ENCODE data around the gene TMEM61. TPM values are rescaled to one million over a fixed set of nuclear protein-coding genes. Genes with fewer than 3 reads are reported as not detected.
A peak's percentile ranks its signal among the peaks of the same experiment; 100 is the strongest.

Gene TMEM61
- total and polyA plus RNA-seq, 2 donors (not counting 1 experiment from before 2014, with no cell fraction given), result not detected

DNA sequence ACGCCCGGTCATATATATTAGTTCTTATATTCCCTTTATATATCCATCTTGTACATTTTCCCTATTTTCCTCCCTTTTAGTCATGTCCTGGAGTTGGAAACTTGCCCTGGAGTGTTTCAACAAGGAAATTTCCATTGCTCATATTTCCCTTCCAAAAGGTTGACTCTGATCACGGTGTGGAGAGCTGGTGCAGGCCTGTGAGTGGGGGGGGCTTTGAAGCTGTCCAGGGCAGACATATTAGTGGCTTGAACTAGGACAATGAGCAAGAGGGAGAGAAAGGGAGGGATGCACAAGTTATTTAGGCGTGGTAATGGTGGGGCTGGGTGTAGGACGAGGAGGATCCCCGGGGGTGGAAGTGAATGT, 30.4 kb upstream of the TMEM61 start:
- peaks cover 0 to 7% of the 10 kb centered on the region in 2 donors for H3K4me1 ChIP-seq (ENCODE audit: control insufficient read depth in 2 of 2, insufficient read depth in 2 of 2, low read length in 2 of 2)
- DNase-seq, result no peak
- no peaks in the 10 kb centered on the region for H3K9me3 ChIP-seq (ENCODE audit: control extremely low read depth in 1 of 3, control insufficient read depth in 2 of 3, insufficient read depth in 1 of 3, low read length in 2 of 3)
- peaks cover 27% of the 10 kb centered on the region for H3K27me3 Mint-ChIP-seq
- TF ChIP-seq, protein P1, sequence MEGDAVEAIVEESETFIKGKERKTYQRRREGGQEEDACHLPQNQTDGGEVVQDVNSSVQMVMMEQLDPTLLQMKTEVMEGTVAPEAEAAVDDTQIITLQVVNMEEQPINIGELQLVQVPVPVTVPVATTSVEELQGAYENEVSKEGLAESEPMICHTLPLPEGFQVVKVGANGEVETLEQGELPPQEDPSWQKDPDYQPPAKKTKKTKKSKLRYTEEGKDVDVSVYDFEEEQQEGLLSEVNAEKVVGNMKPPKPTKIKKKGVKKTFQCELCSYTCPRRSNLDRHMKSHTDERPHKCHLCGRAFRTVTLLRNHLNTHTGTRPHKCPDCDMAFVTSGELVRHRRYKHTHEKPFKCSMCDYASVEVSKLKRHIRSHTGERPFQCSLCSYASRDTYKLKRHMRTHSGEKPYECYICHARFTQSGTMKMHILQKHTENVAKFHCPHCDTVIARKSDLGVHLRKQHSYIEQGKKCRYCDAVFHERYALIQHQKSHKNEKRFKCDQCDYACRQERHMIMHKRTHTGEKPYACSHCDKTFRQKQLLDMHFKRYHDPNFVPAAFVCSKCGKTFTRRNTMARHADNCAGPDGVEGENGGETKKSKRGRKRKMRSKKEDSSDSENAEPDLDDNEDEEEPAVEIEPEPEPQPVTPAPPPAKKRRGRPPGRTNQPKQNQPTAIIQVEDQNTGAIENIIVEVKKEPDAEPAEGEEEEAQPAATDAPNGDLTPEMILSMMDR (IDR thresholded peaks at IDR 0.05), result no peak
- TF ChIP-seq EZH2 (IDR thresholded peaks at IDR 0.05; ENCODE audit: borderline replicate concordance, insufficient read depth, low read depth, low read length, poor library complexity, severe bottlenecking), result no peak
- H3K36me3 ChIP-seq (replicated peaks in 1 of 2; ENCODE audit: control extremely low read depth in 1 of 2, control insufficient read depth in 1 of 2, extremely low read depth in 1 of 2, insufficient read depth in 2 of 2, low read length in 1 of 2), result no peaks in the 10 kb centered on the region
- no peak overlapping the region for H3K9ac ChIP-seq (ENCODE audit: low read length)
- no peak overlapping the region for H2AFZ ChIP-seq (ENCODE audit: insufficient read depth, low read depth, low read length, poor library complexity, severe bottlenecking)
- intact Hi-C loops (cut with micrococcal nuclease), result no loop called here
- WGBS (ENCODE audit: insufficient coverage), result 83% methylated on average over 6 of the region's 6 CpGs
- no peak for ATAC-seq (ENCODE audit: low read depth)
- CTCF ChIA-PET, result interaction anchor here (0.7 to 3.1 kb wide), 6 partner anchors 9 to 72 kb away, joined by 3 to 13 read pairs (median 6); partner anchors contain the start of gene BSND
- H3K27ac Mint-ChIP-seq, result no peak overlapping the region
- H4K20me1 ChIP-seq (ENCODE audit: control insufficient read depth, insufficient read depth, low read length, poor library complexity, severe bottlenecking), result no peaks in the 10 kb centered on the region
- H3K27ac ChIP-seq (ENCODE audit: low read length in 2 of 2), result no peak overlapping the region
- peaks cover 0 to 3% (median 0%) of the 10 kb centered on the region in 4 experiments for H3K27me3 ChIP-seq (replicated peaks in 1 of 4; ENCODE audit: control extremely low read depth in 1 of 4, control insufficient read depth in 3 of 4, insufficient read depth in 4 of 4, low read length in 3 of 4)
- H3K79me2 ChIP-seq (ENCODE audit: control insufficient read depth, insufficient read depth, low read length), result no peaks in the 10 kb centered on the region
- POLR2A ChIA-PET, result no interaction called here
- no peak overlapping the region for H3K4me2 ChIP-seq (replicated peaks; ENCODE audit: low read depth, low read length, poor library complexity, severe bottlenecking)
- peaks cover 3% of the 10 kb centered on the region for H3K4me1 Mint-ChIP-seq
- no peak overlapping the region for H3K4me3 ChIP-seq (ENCODE audit: control extremely low read depth in 1 of 5, extremely low read depth in 1 of 5, insufficient read depth in 1 of 5, low read depth in 2 of 5, low read length in 4 of 5)
- H3K4me3 Mint-ChIP-seq, result no peak overlapping the region
- peaks cover 2% of the 10 kb centered on the region for H3K9me3 Mint-ChIP-seq (ENCODE audit: insufficient read depth)

GRCh38 chr1:54950369-54951163, 29.9 kb upstream of the TMEM61 start:
- POLR2A ChIA-PET, result no interaction called here
- peak overlapping the region; percentile 37 for H3K4me2 ChIP-seq (replicated peaks; ENCODE audit: low read depth, low read length, poor library complexity, severe bottlenecking)
- no peak overlapping the region for H3K4me3 ChIP-seq (ENCODE audit: control extremely low read depth in 1 of 5, extremely low read depth in 1 of 5, insufficient read depth in 1 of 5, low read depth in 2 of 5, low read length in 4 of 5)
- DNase-seq (peak; percentile 36), ATAC-seq (ENCODE audit: low read depth) (no peak)
- 43% methylated on average over 22 of the region's 27 CpGs for WGBS (ENCODE audit: insufficient coverage)
- TF ChIP-seq EZH2 (IDR thresholded peaks at IDR 0.05; ENCODE audit: borderline replicate concordance, insufficient read depth, low read depth, low read length, poor library complexity, severe bottlenecking), result no peak
- TF ChIP-seq, protein P1 (IDR thresholded peaks at IDR 0.05), result peak; percentile 57
- H3K4me1 ChIP-seq (ENCODE audit: control insufficient read depth in 2 of 2, insufficient read depth in 2 of 2, low read length in 2 of 2), result peaks cover 0 to 3% of the 10 kb centered on the region in 2 donors
- Mint-ChIP-seq H3K27ac (no peak overlapping the region), H3K4me1 (no peaks in the 10 kb centered on the region), H3K9me3 (ENCODE audit: insufficient read depth) (peaks cover 2% of the 10 kb centered on the region), H3K27me3 (peaks cover 28% of the 10 kb centered on the region), H3K4me3 (no peak overlapping the region)
- H3K27ac ChIP-seq (ENCODE audit: low read length in 2 of 2), result no peak overlapping the region
- peaks cover 0 to 3% (median 0%) of the 10 kb centered on the region in 4 experiments for H3K27me3 ChIP-seq (replicated peaks in 1 of 4; ENCODE audit: control extremely low read depth in 1 of 4, control insufficient read depth in 3 of 4, insufficient read depth in 4 of 4, low read length in 3 of 4)
- CTCF ChIA-PET, result interaction anchor here (0.7 to 3.1 kb wide), 8 partner anchors 8 to 71 kb away, joined by 3 to 13 read pairs (median 4); partner anchors contain the start of gene BSND
- H3K9ac ChIP-seq (ENCODE audit: low read length), result no peak overlapping the region
- intact Hi-C loops (cut with micrococcal nuclease), result no loop called here
- H4K20me1 ChIP-seq (ENCODE audit: control insufficient read depth, insufficient read depth, low read length, poor library complexity, severe bottlenecking), result no peaks in the 10 kb centered on the region
- H3K9me3 ChIP-seq (ENCODE audit: control extremely low read depth in 1 of 3, control insufficient read depth in 2 of 3, insufficient read depth in 1 of 3, low read length in 2 of 3), result no peaks in the 10 kb centered on the region
- no peaks in the 10 kb centered on the region for H3K79me2 ChIP-seq (ENCODE audit: control insufficient read depth, insufficient read depth, low read length)
- peak overlapping the region; percentile 60 for H2AFZ ChIP-seq (ENCODE audit: insufficient read depth, low read depth, low read length, poor library complexity, severe bottlenecking)
- no peaks in the 10 kb centered on the region for H3K36me3 ChIP-seq (replicated peaks in 1 of 2; ENCODE audit: control extremely low read depth in 1 of 2, control insufficient read depth in 1 of 2, extremely low read depth in 1 of 2, insufficient read depth in 2 of 2, low read length in 1 of 2)
